Right lobe of liver (tissue), 4 donors: Measurements from ENCODE around the gene POMT2.

Source experiments
- CTCF ChIP-seq, 4 donors: fragments of 200-600 bp in 3 of 4; fragments of 450-650 bp in 1 of 4; IDR thresholded peaks; one replicate each; pipeline versions ENCODE4 v1.5.1 to v1.8.0; 2016 to 2022; ENCODE audit warnings: antibody characterized with exemption in 4 of 4, mild to moderate bottlenecking in 2 of 4
- POLR2A ChIP-seq: fragments of 450-650 bp; IDR thresholded peaks from one replicate; pipeline ENCODE4 v1.6.1; 2017; ENCODE audit warnings: antibody characterized with exemption, mild to moderate bottlenecking
- donor health status: DM: no; HTN: no; CAD: no.
- donor health status: DM: no; HTN: no; CAD: no.
- donor health status: DM: no; HTN: yes; CAD: no.

- TF ChIP-seq POLR2A (no peak), CTCF (IDR thresholded peaks at IDR 0.05) (no peak)
These were observed 4.4 kb upstream of the POMT2 start for GRCh38 chr14:77324816-77325745.
